ENCODE results near the gene HMOX2.

DNA sequence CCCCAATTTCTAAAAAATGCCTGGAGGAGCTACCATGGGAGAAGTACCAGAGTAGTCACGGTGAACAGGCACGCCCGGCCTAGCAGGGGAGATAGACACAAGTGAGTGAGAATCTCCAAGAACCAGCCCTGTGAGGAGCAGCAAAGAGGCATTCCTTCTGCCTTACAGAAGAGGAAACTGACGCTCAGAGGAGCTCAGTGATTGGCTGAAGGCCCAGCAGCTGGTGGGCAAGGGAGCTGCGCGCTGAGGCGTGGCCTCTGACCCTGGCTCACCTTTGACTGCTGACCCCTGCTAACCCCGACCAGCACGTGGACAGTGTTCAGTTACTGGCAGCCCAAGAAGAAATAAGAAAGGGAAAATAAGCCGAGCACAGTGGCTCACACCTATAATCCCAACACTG lies 81.8 kb downstream of the HMOX2 start:
- TF ChIP-seq, protein P1, sequence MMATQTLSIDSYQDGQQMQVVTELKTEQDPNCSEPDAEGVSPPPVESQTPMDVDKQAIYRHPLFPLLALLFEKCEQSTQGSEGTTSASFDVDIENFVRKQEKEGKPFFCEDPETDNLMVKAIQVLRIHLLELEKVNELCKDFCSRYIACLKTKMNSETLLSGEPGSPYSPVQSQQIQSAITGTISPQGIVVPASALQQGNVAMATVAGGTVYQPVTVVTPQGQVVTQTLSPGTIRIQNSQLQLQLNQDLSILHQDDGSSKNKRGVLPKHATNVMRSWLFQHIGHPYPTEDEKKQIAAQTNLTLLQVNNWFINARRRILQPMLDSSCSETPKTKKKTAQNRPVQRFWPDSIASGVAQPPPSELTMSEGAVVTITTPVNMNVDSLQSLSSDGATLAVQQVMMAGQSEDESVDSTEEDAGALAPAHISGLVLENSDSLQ (IDR thresholded peaks at IDR 0.05), result no peak
- TF ChIP-seq NFRKB (IDR thresholded peaks at IDR 0.05), result no peak
- TF ChIP-seq ZNF384 (IDR thresholded peaks at IDR 0.05), result no peak
- no peak for TF ChIP-seq FOXA1 (IDR thresholded peaks at IDR 0.05)
- TF ChIP-seq SP1 (IDR thresholded peaks at IDR 0.05), result no peak
- no peak for TF ChIP-seq HDGF (IDR thresholded peaks at IDR 0.05; ENCODE audit: borderline replicate concordance)
- no peak for TF ChIP-seq ARNT (IDR thresholded peaks at IDR 0.05)
- TF ChIP-seq FOXK2 (IDR thresholded peaks at IDR 0.05), result no peak
- TF ChIP-seq LEF1 (IDR thresholded peaks at IDR 0.05; ENCODE audit: borderline replicate concordance), result no peak
- TF ChIP-seq ELF4 (IDR thresholded peaks at IDR 0.05), result no peak
